Activated naive CD8-positive, alpha-beta T cell (primary cell): ENCODE results near the gene PRPH.
A peak's percentile ranks its signal among the peaks of the same experiment; 100 is the strongest.
"Not testable (repeated sequence)": the region's sequence is repeated elsewhere in the genome, so short reads cannot be mapped to it uniquely, and the experiment has no call there.

ENCODE experiments used
- H3K27ac Mint-ChIP-seq: one replicate; pipeline ENCODE4 v1.8.0; 2021; ENCODE audit warnings: mixed read lengths
- H3K27me3 Mint-ChIP-seq: one replicate; pipeline ENCODE4 v1.8.0; 2021; ENCODE audit warnings: mixed read lengths
- H3K36me3 Mint-ChIP-seq: one replicate; pipeline ENCODE4 v1.8.0; 2021; ENCODE audit warnings: mixed read lengths
- H3K4me1 Mint-ChIP-seq: one replicate; pipeline ENCODE4 v1.8.0; 2021; ENCODE audit warnings: low read depth, mixed read lengths
- H3K4me3 Mint-ChIP-seq: one replicate; pipeline ENCODE4 v1.8.0; 2021; ENCODE audit warnings: mild to moderate bottlenecking, mixed read lengths
- H3K9me3 Mint-ChIP-seq: one replicate; pipeline ENCODE4 v1.8.0; 2021; ENCODE audit warnings: low read depth, mixed read lengths

The PRPH gene

DNA sequence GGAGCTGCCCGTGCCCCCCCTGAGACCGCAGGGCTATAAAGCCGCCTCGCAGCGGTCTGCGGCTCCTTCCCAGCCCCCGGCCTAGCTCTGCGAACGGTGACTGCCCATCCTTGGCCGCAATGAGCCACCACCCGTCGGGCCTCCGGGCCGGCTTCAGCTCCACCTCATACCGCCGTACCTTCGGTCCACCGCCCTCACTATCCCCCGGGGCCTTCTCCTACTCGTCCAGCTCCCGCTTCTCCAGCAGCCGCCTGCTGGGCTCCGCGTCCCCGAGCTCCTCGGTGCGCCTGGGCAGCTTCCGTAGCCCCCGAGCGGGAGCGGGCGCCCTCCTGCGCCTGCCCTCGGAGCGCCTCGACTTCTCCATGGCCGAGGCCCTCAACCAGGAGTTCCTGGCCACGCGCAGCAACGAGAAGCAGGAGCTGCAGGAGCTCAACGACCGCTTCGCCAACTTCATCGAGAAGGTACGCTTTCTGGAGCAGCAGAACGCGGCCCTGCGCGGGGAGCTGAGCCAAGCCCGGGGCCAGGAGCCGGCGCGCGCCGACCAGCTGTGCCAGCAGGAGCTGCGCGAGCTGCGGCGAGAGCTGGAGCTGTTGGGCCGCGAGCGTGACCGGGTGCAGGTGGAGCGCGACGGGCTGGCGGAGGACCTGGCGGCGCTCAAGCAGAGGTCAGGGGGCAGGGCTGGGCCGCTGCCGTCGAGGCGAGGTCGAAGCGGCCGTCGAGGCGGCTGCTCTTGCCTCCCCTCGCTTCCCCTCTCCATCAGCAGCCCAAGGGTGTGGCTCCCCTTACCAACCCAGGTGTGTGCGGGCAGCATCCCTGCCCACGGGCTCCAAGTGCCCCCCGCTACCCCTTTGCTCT, at the start of gene PRPH:
Gene PRPH, plus strand, starts transcription at position 66 of the 855 bp plus-strand sequence. Its CDS starts 54 bp downstream, at position 120.
- Mint-ChIP-seq H3K4me3 (no peak within 1 kb of the TSS), H3K4me1 (peaks cover 7% of the 10 kb centered on the region), H3K27me3 (peaks cover 17% of the 10 kb centered on the region), H3K36me3 (no peaks in the 10 kb centered on the region), H3K27ac (no peak within 1 kb of the TSS), H3K9me3 (no peaks in the 10 kb centered on the region)

DNA sequence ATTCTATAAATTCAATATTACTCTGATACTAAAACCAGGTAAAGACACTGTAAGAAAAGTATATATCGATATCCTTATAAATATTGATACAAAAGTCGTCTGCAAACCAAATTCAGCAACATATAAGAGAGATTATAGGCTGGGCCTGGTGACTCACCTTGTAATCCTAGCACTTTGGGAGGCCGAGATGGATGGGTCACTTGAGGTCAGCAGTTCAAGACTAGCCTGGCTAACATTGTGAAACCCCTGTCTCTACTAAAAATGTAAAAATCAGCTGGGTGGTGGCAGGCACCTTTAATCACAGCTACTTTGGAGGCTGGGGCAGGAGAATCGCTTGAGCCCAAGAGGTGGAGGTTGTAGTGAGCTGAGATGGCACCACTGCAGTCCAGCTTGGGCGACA, 43.6 kb upstream of the PRPH start:
- H3K27me3 Mint-ChIP-seq, result no peaks in the 10 kb centered on the region
- no peak overlapping the region for H3K4me3 Mint-ChIP-seq
- no peak overlapping the region for H3K27ac Mint-ChIP-seq
- peaks cover 2% of the 10 kb centered on the region for H3K4me1 Mint-ChIP-seq
- H3K9me3 Mint-ChIP-seq, result no peaks in the 10 kb centered on the region
- no peaks in the 10 kb centered on the region for H3K36me3 Mint-ChIP-seq

DNA sequence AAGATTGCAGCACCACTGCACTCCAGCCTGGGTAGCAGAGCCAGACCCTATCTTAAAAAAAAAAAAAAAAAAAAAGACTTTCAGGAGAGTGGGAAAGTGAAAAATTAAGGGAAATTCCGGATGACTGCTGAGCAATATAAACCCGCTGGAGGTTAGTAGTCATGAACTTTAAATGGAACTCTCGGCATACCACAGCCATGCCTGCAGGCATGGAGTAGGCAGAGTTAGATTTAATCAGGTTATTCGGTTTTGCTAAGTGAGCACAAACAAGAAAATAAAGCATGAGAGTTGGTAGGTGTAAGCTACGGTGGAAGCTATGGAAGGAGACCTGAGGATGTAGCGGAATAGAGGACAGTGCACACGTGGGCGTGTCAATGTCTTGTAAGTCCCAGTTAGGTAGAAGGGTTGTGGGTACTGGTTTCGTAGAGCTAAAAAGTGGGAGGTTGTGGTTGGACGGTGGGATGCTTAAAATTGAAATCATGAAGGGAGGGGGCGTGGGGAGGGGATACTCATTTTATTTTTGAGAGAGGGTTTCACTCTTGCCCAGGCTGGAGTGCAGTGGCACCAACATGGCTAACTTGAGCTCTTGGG, 41.8 kb upstream of the PRPH start:
- Mint-ChIP-seq H3K4me3 (no peak overlapping the region), H3K9me3 (no peaks in the 10 kb centered on the region), H3K27me3 (no peaks in the 10 kb centered on the region), H3K27ac (peak overlapping the region; percentile 22), H3K4me1 (peaks cover 2% of the 10 kb centered on the region), H3K36me3 (no peaks in the 10 kb centered on the region)

DNA sequence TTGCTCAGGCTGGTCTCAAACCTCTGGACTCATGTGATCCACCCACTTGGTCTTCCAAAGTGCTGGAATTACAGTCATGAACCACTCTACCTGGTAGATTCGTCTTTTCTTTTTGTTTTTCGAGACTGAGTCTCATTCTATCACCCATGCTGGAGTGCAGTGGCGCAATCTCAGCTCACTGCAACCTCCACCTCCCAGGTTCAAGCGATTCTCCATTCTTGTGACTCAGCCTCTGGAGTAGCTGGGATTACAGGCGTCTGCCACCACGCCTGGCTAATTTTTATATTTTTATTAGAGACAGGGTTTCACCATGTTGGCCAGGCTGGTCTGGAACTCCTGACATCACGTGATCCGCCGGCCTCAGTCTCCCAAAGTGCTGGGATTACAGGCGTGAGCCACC, 39.5 kb upstream of the PRPH start:
- H3K27me3 Mint-ChIP-seq, H3K27ac Mint-ChIP-seq, H3K36me3 Mint-ChIP-seq, H3K4me3 Mint-ChIP-seq, H3K9me3 Mint-ChIP-seq, H3K4me1 Mint-ChIP-seq: not testable (repeated sequence)

DNA sequence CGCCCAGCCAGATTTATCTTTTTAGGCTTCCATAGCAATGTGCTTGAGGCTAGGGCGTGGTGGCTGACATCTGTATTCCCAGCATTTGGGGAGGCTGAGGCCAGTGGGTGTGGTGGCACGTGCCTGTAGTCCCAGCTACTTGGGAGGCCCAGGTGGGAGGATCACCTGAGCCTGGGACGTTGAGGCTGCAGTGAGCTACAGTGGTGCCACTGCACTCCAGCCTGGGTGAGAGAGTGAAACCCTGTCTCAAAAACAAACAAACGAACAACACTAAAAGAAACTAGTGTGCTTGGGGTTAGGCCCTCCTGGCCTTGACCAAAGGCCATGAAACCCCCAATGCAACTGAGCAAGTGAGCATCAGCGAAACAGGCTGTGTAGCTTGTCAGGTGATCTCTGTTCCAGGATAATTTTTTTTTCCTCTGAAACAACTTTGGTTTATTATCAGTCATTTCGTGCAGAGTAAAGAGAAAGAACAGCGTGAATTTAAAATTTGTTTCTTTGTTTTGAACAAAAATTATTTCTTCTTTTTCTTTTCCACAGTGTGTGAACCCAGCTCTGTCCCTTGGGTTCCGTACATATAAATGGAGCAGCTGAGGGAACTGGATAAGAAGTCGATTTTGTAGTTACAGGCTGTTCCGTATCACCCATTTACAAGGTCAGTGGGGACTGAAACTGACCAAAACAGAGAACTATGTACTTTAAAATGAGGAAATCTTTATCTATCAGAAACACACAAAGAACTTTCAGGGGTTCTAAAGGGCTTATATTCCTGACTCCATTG, 38.9 kb upstream of the PRPH start:
- Mint-ChIP-seq H3K4me3 (no peak overlapping the region), H3K4me1 (peaks cover 2% of the 10 kb centered on the region), H3K27me3 (no peaks in the 10 kb centered on the region), H3K9me3 (no peaks in the 10 kb centered on the region), H3K36me3 (no peaks in the 10 kb centered on the region), H3K27ac (no peak overlapping the region)

DNA sequence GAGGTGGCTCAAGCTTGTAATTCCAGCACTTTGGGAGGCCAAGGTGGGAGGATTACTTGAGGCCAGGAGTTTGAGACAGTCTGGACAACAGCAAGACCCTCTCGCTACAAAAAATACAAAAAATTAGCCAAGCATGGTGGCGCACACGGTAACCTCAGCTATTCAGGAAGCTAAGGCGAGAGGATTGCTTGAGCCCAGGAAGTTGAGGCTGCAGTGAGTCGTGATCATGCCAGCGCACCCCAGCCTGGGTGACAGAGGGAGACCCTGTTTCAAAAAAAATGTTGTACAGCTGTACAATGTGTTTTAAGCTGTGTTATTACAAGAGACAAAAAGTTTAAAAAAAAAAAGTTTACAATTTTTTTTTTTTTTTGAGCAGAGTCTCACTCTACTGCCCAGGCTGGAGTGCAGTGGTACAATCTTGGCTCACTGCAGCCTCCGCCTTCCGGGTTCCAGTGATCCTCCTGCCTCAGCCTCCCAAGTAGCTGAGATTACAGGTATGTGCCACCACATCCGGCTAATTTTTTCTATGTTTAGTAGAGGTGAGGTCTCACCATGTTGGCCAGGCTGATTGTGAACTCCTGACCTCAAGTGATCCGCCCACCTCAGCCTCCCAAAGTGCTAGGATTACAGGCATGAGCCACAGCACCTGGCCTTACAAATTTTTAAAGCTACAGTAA, 37.3 kb upstream of the PRPH start:
- not testable (repeated sequence) for H3K4me1 Mint-ChIP-seq, H3K27me3 Mint-ChIP-seq, H3K36me3 Mint-ChIP-seq, H3K9me3 Mint-ChIP-seq, H3K27ac Mint-ChIP-seq, H3K4me3 Mint-ChIP-seq

DNA sequence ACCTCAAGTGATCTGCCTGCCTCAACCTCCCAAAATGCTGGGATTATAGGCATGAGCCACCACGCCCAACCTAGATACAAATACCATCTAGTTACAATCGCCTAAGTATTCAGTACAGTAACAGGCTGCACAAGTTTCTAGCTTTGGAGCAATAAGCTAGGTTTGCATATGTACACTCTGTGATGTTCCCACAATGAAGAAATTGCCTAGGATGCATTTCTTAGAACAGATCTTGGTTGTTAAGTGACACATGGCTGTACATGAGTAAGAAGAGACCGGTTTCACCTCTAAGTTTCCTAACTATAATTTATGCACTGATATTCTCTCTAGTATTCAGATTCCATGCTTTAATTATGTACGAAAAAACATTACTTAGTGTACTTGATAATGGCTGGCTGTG, 35.5 kb upstream of the PRPH start:
- H3K27ac Mint-ChIP-seq, result no peak overlapping the region
- H3K4me3 Mint-ChIP-seq, result no peak overlapping the region
- no peaks in the 10 kb centered on the region for H3K27me3 Mint-ChIP-seq
- no peaks in the 10 kb centered on the region for H3K9me3 Mint-ChIP-seq
- no peaks in the 10 kb centered on the region for H3K36me3 Mint-ChIP-seq
- H3K4me1 Mint-ChIP-seq, result peaks cover 2% of the 10 kb centered on the region

DNA sequence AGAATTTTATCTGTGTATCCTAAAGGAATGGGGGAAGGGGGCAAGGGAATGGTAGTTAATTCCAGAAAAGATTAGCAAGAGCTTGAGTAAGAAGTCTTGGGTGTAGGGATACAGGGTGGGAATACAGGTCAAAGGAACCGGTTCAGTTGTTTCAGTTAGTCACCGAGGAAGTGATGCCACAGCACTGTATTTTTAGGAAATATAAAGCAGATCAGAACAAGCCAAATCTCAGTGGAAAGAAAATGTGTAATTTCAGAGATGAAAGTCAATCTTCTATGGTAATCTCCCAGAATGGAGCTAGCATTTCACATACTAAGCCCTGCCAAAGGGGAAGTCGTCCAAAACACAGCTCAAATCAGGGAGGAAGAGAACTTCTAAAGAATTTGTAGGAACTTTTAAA, 34.8 kb upstream of the PRPH start:
- Mint-ChIP-seq H3K27me3 (no peaks in the 10 kb centered on the region), H3K36me3 (no peaks in the 10 kb centered on the region), H3K4me3 (no peak overlapping the region), H3K9me3 (no peaks in the 10 kb centered on the region), H3K27ac (no peak overlapping the region), H3K4me1 (peaks cover 2% of the 10 kb centered on the region)

DNA sequence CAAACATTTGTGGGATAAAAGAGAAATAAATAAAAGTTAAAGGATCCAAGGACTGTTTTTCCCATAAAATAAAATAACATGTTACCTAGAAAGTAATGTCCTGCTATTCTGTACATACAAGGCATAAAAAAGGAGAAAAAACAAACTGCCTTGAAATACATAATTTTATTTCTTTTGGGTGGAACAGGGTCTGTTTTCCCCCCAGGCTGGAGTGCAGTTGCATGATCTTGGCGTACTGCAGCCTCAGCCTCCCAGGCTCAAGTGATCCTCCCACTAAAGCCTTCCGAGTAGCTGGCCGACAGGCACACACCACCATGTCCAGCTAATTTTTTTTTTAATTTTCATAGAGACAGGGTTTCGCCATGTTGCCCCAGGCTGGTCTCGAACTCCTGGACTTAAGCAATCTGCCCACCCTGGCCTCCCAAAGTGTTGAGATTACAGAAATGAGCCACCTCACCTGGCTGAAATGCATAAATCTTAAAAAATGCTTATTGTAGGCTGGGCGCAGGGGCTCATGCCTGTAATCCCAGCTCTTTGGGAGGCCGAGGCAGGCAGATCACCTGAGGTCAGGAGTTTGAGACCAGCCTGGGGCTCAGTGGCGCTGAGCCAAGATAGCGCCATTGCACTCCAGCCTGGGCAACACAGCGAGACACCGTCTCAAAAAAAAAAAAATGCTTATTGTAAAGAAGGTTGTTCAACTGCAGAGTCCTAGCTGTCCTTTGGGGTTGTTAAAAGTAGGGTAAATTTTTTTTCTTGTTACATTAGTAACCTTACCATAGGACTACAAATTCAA, 34.2 kb upstream of the PRPH start:
- H3K27me3 Mint-ChIP-seq, result no peaks in the 10 kb centered on the region
- no peak overlapping the region for H3K27ac Mint-ChIP-seq
- no peak overlapping the region for H3K4me3 Mint-ChIP-seq
- H3K9me3 Mint-ChIP-seq, result no peaks in the 10 kb centered on the region
- H3K4me1 Mint-ChIP-seq, result peaks cover 5% of the 10 kb centered on the region
- no peaks in the 10 kb centered on the region for H3K36me3 Mint-ChIP-seq

DNA sequence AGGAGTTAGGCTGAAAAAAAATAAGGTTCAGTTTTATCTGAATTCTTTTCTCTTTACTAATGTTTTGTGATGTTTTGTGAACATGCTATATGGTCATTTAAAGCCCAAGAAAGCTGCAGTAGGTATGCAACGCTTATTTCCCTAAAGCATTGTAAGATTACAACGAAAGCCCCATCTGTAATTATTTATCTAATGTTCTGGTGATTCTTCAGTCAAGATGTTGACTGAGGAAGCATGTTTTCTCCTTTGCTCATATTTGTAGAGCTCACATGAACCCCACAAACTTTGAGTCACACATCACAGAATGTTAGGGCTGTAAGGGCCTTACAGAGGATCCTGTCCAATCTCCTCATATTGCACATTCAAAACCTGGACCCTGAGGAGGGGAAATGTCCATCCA, 33.2 kb upstream of the PRPH start:
- Mint-ChIP-seq H3K4me3 (no peak overlapping the region), H3K9me3 (no peaks in the 10 kb centered on the region), H3K27ac (no peak overlapping the region), H3K36me3 (no peaks in the 10 kb centered on the region), H3K4me1 (peaks cover 6% of the 10 kb centered on the region), H3K27me3 (no peaks in the 10 kb centered on the region)

DNA sequence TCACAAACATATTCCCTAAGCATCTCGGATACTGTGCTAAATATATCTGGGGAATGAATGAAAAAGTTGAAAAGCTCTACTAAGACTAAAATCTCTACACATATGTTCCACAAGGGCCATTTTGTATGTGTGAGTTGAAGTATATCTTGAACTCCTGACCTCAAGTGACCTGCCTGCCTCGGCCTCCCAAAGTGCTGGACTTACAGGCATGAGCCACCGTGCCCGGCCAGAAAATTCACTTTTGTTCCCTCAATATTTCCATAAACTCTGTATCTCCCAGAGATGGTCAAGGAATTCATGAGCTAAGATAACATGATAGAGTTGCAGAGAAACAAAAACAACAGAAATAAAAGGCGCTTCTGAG, 31.6 kb upstream of the PRPH start:
- Mint-ChIP-seq H3K9me3 (no peaks in the 10 kb centered on the region), H3K27me3 (no peaks in the 10 kb centered on the region), H3K27ac (no peak overlapping the region), H3K4me3 (peak overlapping the region; percentile 88), H3K36me3 (no peaks in the 10 kb centered on the region), H3K4me1 (peaks cover 17% of the 10 kb centered on the region)

DNA sequence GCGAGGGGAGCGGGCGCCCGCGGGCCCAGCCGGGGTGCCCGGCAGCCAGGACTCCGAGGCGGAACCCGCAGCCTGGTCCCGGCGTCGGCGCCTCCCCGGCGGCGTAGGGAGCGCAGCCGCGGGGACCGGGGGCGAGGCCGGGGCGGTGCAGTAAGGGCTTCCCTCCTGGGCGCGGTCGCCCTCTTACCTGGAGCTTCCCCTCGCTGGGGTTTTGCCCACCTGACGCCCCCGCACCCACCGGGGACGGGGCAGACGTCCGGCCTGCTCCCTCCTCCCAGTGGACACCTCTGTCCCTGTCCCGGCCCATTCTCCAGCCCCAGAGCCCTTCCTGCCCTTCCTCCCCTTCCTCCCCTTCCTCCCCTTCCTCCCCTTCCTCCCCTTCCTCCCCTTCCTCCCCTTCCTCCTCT, 30.5 kb upstream of the PRPH start:
- Mint-ChIP-seq H3K9me3 (no peaks in the 10 kb centered on the region), H3K4me3 (peak overlapping the region; percentile 93), H3K27me3 (no peaks in the 10 kb centered on the region), H3K27ac (peak overlapping the region; percentile 46), H3K4me1 (peaks cover 26% of the 10 kb centered on the region), H3K36me3 (peaks cover 2% of the 10 kb centered on the region)

DNA sequence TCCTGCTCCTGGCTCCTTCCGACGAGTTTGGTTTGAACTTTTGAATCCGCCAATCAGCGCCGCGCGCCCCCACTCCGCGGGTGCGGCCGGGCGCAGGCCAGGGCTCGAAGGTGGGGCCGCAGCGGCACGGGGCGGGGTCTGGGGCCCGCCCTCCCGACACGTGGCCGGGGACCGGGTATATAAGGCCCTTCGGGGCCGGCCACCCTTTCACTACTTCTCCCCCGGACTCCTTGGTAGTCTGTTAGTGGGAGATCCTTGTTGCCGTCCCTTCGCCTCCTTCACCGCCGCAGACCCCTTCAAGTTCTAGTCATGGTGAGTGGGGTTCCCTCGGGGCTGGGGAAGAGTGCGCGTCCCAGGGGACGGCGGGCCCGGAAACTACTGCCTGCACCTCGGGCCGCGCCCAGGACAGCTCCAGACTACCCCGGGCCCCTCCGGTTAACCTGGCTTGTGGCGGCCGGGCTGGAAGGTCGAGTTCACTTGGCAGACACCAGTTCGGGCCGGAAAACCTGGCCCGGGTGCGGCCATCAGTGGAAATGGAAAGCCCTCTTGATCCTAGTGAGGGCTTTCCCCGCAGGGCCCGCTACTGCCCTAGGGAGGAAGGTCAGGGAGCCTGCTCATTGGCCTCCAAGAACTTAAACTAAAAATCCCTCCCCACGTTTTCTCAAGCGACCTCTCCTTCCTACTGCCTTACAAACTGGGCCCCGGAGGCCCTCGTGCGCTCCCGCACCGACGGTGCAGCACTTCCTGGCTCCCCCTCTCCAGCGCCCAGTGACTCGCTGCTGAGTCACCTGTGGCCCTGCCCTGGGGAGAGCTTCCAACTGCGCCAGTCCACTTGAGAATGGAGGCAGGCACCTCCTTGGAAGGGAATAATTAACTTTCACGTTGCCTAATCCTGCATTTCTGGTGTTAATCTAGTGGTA, 29.8 kb upstream of the PRPH start, which contains the start of gene TUBA1C:
Gene TUBA1C, plus strand, starts transcription at position 210 of the 920 bp plus-strand sequence. Its CDS starts 100 bp downstream, at position 310.
- H3K27ac Mint-ChIP-seq, result peak within 1 kb of the TSS; percentile 96
- no peaks in the 10 kb centered on the region for H3K9me3 Mint-ChIP-seq
- peak within 1 kb of the TSS; percentile 93 for H3K4me3 Mint-ChIP-seq
- no peaks in the 10 kb centered on the region for H3K27me3 Mint-ChIP-seq
- H3K36me3 Mint-ChIP-seq, result peaks cover 8% of the 10 kb centered on the region
- H3K4me1 Mint-ChIP-seq, result peaks cover 26% of the 10 kb centered on the region
